CD14-positive monocyte (primary cell): Measurements from ENCODE around the gene UGT1A8. TPM values are rescaled to one million over a fixed set of nuclear protein-coding genes. Genes with fewer than 3 reads are reported as not detected.

ENCODE experiments used
- DNase-seq, 3 donors: peaks; one replicate each; pipeline ENCODE4 v3.0.0-alpha.2; 2011 to 2022
- H2AFZ ChIP-seq: 2 replicates; pipeline ENCODE4 v1.6.0; 2012; ENCODE audit warnings: mild to moderate bottlenecking, low read depth, low read length, inconsistent platforms; ENCODE audit not compliant: insufficient read depth, poor library complexity, severe bottlenecking
- H3K27ac ChIP-seq, 2 donors: 1 replicate in 1 of 2; 2 replicates in 1 of 2; pipeline ENCODE4 v1.5.1; 2012 to 2013; ENCODE audit warnings: low read length in 2 of 2, control low read depth in 1 of 2, inconsistent platforms in 1 of 2, low read depth in 1 of 2, mild to moderate bottlenecking in 1 of 2
- H3K27me3 ChIP-seq, 2 donors: one replicate each; pipeline versions ENCODE4 v1.6.0 to v1.6.1; 2011 to 2013; ENCODE audit warnings: low read length in 2 of 2; ENCODE audit not compliant: control insufficient read depth in 2 of 2, insufficient read depth in 2 of 2
- H3K36me3 ChIP-seq, 2 donors: replicated peaks in 1 of 2; 1 replicate in 1 of 2; 2 replicates in 1 of 2; pipeline versions ENCODE4 v1.5.1 to v1.6.1; 2012 to 2013; ENCODE audit warnings: low read length in 2 of 2, control low read depth in 1 of 2, inconsistent platforms in 1 of 2, mild to moderate bottlenecking in 1 of 2; ENCODE audit not compliant: insufficient read depth in 2 of 2, control insufficient read depth in 1 of 2
- H3K4me1 ChIP-seq, 2 donors: 1 replicate in 1 of 2; 2 replicates in 1 of 2; pipeline versions ENCODE4 v1.5.1 to v1.6.1; 2012 to 2013; ENCODE audit warnings: low read length in 2 of 2, control low read depth in 1 of 2, inconsistent platforms in 1 of 2, mild to moderate bottlenecking in 1 of 2, moderate library complexity in 1 of 2; ENCODE audit not compliant: insufficient read depth in 2 of 2, control insufficient read depth in 1 of 2
- H3K4me2 ChIP-seq: replicated peaks from 2 replicates; pipeline ENCODE3; 2012; ENCODE audit warnings: low read length, moderate library complexity, mild to moderate bottlenecking; ENCODE audit not compliant: poor library complexity, severe bottlenecking; ENCODE audit errors: extremely low read depth
- H3K4me3 ChIP-seq, 3 experiments: fragments of 200-600 bp in 1 of 3; sonication (generic) in 1 of 3; replicated peaks in 1 of 3; 1 replicate in 2 of 3; 2 replicates in 1 of 3; pipeline ENCODE4 v1.5.1; 2011 to 2013; ENCODE audit warnings: low read length in 3 of 3, mild to moderate bottlenecking in 3 of 3, control low read depth in 2 of 3, low read depth in 2 of 3, inconsistent platforms in 1 of 3, moderate library complexity in 1 of 3
- H3K79me2 ChIP-seq: 2 replicates; pipeline ENCODE4 v1.6.0; 2012; ENCODE audit warnings: mild to moderate bottlenecking, control low read depth, inconsistent platforms, low read length, moderate library complexity; ENCODE audit not compliant: insufficient read depth
- H3K9ac ChIP-seq: 2 replicates; pipeline ENCODE4 v1.6.0; 2017; ENCODE audit warnings: low read length, mild to moderate bottlenecking; ENCODE audit not compliant: insufficient read depth, poor library complexity, severe bottlenecking
- H3K9me3 ChIP-seq, 2 donors: replicated peaks in 1 of 2; 1 replicate in 1 of 2; 2 replicates in 1 of 2; pipeline versions ENCODE4 v1.5.1 to v1.6.1; 2012 to 2013; ENCODE audit warnings: low read length in 2 of 2, control low read depth in 1 of 2; ENCODE audit not compliant: control insufficient read depth in 1 of 2, insufficient read depth in 1 of 2
- H4K20me1 ChIP-seq: 2 replicates; pipeline ENCODE4 v1.6.0; 2012; ENCODE audit warnings: mild to moderate bottlenecking, low read length, control low read depth, moderate library complexity; ENCODE audit not compliant: insufficient read depth
- H3K27ac Mint-ChIP-seq, 7 donors: one replicate each; pipeline ENCODE4 v1.8.0; 2020; ENCODE audit warnings: mild to moderate bottlenecking in 7 of 7, mixed read lengths in 7 of 7, moderate library complexity in 6 of 7, inconsistent platforms in 2 of 7
- H3K27me3 Mint-ChIP-seq, 3 donors: one replicate each; pipeline ENCODE4 v1.8.0; 2021 to 2022; ENCODE audit warnings: low read depth in 3 of 3, mild to moderate bottlenecking in 3 of 3, mixed read lengths in 3 of 3, moderate library complexity in 3 of 3, inconsistent platforms in 1 of 3
- H3K36me3 Mint-ChIP-seq, 2 donors: one replicate each; pipeline ENCODE4 v1.8.0; 2020; ENCODE audit warnings: mixed read lengths in 2 of 2, inconsistent platforms in 1 of 2, mild to moderate bottlenecking in 1 of 2
- H3K4me1 Mint-ChIP-seq: one replicate; pipeline ENCODE4 v1.8.0; 2020; ENCODE audit warnings: mild to moderate bottlenecking, mixed read lengths
- H3K4me3 Mint-ChIP-seq, 2 donors: one replicate each; pipeline ENCODE4 v1.8.0; 2020; ENCODE audit warnings: mild to moderate bottlenecking in 2 of 2, mixed read lengths in 2 of 2, moderate library complexity in 1 of 2
- H3K9me3 Mint-ChIP-seq, 7 donors: one replicate each; pipeline ENCODE4 v1.8.0; 2020 to 2022; ENCODE audit warnings: mixed read lengths in 7 of 7, mild to moderate bottlenecking in 6 of 7, moderate library complexity in 6 of 7, inconsistent platforms in 2 of 7
- WGBS: methylation state at CpG from one replicate; pipeline ENCODE4 v1.1.5; 2013; ENCODE audit warnings: missing lambda C conversion rate; ENCODE audit not compliant: insufficient coverage; 5-methylcytosine and 5-hydroxymethylcytosine counted together
- intact Hi-C, 2 donors: fragments of 100-400 bp; cut with micrococcal nuclease; formaldehyde crosslinking; loops; one replicate each; pipeline versions ENCODE4 v1.15.0 to v1.15.1; 2023
- polyA plus RNA-seq, 3 donors: library from polyadenylated mRNA; depleted of rRNA in 1 of 3; unstranded in 2 of 3; stranded (reverse) in 1 of 3; fragments of 300-500 nt in 2 of 3; fragments of >200 nt in 1 of 3; fragmentation: Illumina TruSeq in 2 of 3; gene quantifications; 1 replicate in 2 of 3; 2 replicates in 1 of 3; pipeline ENCODE4 v1.2.3, GENCODE V29; 2012 to 2021
- TF ChIP-seq, protein P1 (sequence below): fragments of 200-600 bp; IDR thresholded peaks from one replicate; pipeline ENCODE4 v1.8.0; 2022; ENCODE audit warnings: antibody characterized with exemption, mild to moderate bottlenecking

Gene UGT1A8
- polyA plus RNA-seq, 3 donors: not detected

DNA sequence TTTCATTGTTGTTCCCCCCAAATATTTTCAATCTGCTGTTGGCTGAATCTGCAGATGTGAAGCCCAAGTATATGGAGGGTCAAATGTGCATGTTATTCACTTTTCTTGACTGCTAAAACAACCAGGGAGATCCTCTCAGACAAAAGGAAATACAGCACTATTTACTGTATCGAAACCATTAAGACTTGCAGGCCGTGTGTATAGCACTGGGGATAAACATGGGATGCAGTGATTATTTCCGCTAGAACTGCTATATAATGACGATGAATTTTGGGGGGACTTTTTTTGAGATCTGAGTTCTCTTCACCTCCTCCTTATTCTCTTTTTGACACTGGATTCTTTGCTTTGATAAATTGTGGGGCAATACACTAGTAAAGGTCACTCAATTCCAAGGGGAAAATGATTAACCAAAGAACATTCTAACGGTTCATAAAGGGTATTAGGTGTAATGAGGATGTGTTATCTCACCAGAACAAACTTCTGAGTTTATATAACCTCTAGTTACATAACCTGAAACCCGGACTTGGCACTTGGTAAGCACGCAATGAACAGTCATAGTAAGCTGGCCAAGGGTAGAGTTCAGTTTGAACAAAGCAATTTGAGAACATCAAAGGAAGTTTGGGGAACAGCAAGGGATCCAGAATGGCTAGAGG, 139.1 kb downstream of the UGT1A8 start:
- Mint-ChIP-seq H3K27ac (no peak overlapping the region), H3K4me3 (no peak overlapping the region), H3K4me1 (no peaks in the 10 kb centered on the region), H3K27me3 (peaks cover 0 to 2% (median 1%) of the 10 kb centered on the region in 3 donors), H3K9me3 (peaks cover 1 to 13% (median 5%) of the 10 kb centered on the region in 7 donors), H3K36me3 (no peaks in the 10 kb centered on the region)
- H3K9ac ChIP-seq: no peak overlapping the region
- TF ChIP-seq, protein P1, sequence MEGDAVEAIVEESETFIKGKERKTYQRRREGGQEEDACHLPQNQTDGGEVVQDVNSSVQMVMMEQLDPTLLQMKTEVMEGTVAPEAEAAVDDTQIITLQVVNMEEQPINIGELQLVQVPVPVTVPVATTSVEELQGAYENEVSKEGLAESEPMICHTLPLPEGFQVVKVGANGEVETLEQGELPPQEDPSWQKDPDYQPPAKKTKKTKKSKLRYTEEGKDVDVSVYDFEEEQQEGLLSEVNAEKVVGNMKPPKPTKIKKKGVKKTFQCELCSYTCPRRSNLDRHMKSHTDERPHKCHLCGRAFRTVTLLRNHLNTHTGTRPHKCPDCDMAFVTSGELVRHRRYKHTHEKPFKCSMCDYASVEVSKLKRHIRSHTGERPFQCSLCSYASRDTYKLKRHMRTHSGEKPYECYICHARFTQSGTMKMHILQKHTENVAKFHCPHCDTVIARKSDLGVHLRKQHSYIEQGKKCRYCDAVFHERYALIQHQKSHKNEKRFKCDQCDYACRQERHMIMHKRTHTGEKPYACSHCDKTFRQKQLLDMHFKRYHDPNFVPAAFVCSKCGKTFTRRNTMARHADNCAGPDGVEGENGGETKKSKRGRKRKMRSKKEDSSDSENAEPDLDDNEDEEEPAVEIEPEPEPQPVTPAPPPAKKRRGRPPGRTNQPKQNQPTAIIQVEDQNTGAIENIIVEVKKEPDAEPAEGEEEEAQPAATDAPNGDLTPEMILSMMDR: no peak
- no peak overlapping the region for H3K4me3 ChIP-seq
- no peaks in the 10 kb centered on the region for H3K79me2 ChIP-seq
- intact Hi-C loops: no loop called here
- no peaks in the 10 kb centered on the region for H3K4me1 ChIP-seq
- H3K4me2 ChIP-seq: no peak overlapping the region
- H4K20me1 ChIP-seq: no peaks in the 10 kb centered on the region
- H2AFZ ChIP-seq: no peak overlapping the region
- WGBS: 90% methylated on average over 2 of the region's 7 CpGs
- no peaks in the 10 kb centered on the region for H3K27me3 ChIP-seq
- H3K27ac ChIP-seq: no peak overlapping the region
- H3K9me3 ChIP-seq: peaks cover 0 to 4% of the 10 kb centered on the region in 2 donors
- H3K36me3 ChIP-seq: no peaks in the 10 kb centered on the region
- DNase-seq: no peak

DNA sequence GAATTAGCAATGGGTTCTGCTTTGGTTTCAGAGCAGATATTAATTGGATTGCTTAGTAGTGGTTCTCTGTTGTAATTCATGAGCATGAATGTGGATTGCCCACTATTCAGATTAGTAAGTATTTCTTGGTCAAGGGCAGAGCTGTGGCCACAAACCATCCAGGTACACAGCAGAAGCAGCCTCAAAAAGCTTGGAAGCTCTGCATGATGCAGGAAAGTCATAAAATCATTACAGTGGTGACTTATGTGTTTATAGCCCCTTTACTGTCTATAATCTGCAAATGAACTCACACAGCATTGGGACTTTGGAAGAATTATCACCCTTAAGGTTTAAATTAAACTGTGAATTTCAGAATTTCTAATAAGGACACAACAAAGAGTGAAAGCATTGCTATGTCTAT, 140.7 kb downstream of the UGT1A8 start:
- H3K27ac Mint-ChIP-seq: no peak overlapping the region
- Histone ChIP-seq H3K27me3 (no peaks in the 10 kb centered on the region), H3K9me3 (peaks cover 0 to 4% of the 10 kb centered on the region in 2 donors), H3K4me1 (no peaks in the 10 kb centered on the region), H3K9ac (no peak overlapping the region), H3K4me2 (no peak overlapping the region), H3K79me2 (no peaks in the 10 kb centered on the region), H3K4me3 (no peak overlapping the region), H4K20me1 (no peaks in the 10 kb centered on the region), H2AFZ (no peak overlapping the region), H3K36me3 (no peaks in the 10 kb centered on the region), H3K27ac (no peak overlapping the region)
- intact Hi-C loops: no loop called here
- DNase-seq: no peak
- TF ChIP-seq, protein P1: no peak
- H3K36me3 Mint-ChIP-seq: no peaks in the 10 kb centered on the region
- no peaks in the 10 kb centered on the region for H3K4me1 Mint-ChIP-seq
- H3K9me3 Mint-ChIP-seq: peaks cover 0 to 7% (median 4%) of the 10 kb centered on the region in 7 donors
- H3K27me3 Mint-ChIP-seq: peaks cover 0 to 2% (median 0%) of the 10 kb centered on the region in 3 donors
- H3K4me3 Mint-ChIP-seq: no peak overlapping the region
